PC-9 (cell line): ENCODE data around the gene STOX1. TPM values are rescaled to one million over a fixed set of nuclear protein-coding genes. Genes with fewer than 3 reads are reported as not detected.

Experiments
- BruUV-seq: library from RNA; stranded (reverse); fragments of 400-500 nt; replicated peaks from 2 replicates; lab custom pipeline; 2021; lab: Mats Ljungman, UMichigan
- CTCF ChIA-PET: fragments of 300-600 bp; sonication (Branson Sonifier 250); formaldehyde crosslinking; loops from one replicate; lab custom pipeline; 2022; ENCODE audit warnings: antibody characterized with exemption; lab: Charles Lee
- POLR2A ChIA-PET: fragments of 300-600 bp; sonication (Branson Sonifier 250); formaldehyde crosslinking; loops from one replicate; lab custom pipeline; 2022; ENCODE audit warnings: antibody characterized with exemption; ENCODE audit not compliant: unreplicated experiment; lab: Charles Lee
- DNase-seq, 2 experiments: peaks; one replicate each; pipeline versions ENCODE4 v3.0.0 to v3.0.0-alpha.2; 2015 to 2022; ENCODE audit warnings: mixed read lengths in 1 of 2
- H2AFZ ChIP-seq: fragments of 200-600 bp; sonication (generic); 2 replicates; pipeline ENCODE4 v1.8.1; 2017; ENCODE audit warnings: antibody characterized with exemption
- H3F3A ChIP-seq: fragments of 200-600 bp; sonication (generic); 2 replicates; pipeline ENCODE4 v1.8.1; 2017; ENCODE audit warnings: antibody characterized with exemption, mild to moderate bottlenecking, low read depth; ENCODE audit not compliant: insufficient read depth
- H3K27ac ChIP-seq: fragments of 200-600 bp; sonication (generic); 2 replicates; pipeline ENCODE4 v1.6.1; 2016; ENCODE audit warnings: mixed run types
- H3K27me3 ChIP-seq: fragments of 200-600 bp; sonication (generic); 2 replicates; pipeline ENCODE4 v1.6.1; 2016; ENCODE audit warnings: low read depth, mixed run types; ENCODE audit not compliant: insufficient read depth
- H3K36me3 ChIP-seq: fragments of 200-600 bp; sonication (generic); 2 replicates; pipeline ENCODE4 v1.6.1; 2016; ENCODE audit warnings: low read depth, mixed run types
- H3K4me1 ChIP-seq: fragments of 200-600 bp; sonication (generic); replicated peaks from 2 replicates; pipeline ENCODE4 v1.6.1; 2016; ENCODE audit warnings: mixed run types; ENCODE audit not compliant: insufficient read depth
- H3K4me2 ChIP-seq: fragments of 200-600 bp; sonication (generic); 2 replicates; pipeline ENCODE4 v1.6.1; 2017; ENCODE audit warnings: mixed run types
- H3K4me3 ChIP-seq: fragments of 200-600 bp; sonication (generic); 2 replicates; pipeline ENCODE4 v1.6.1; 2016; ENCODE audit warnings: mixed run types
- H3K79me2 ChIP-seq: fragments of 200-600 bp; sonication (generic); 2 replicates; pipeline ENCODE4 v1.6.1; 2017; ENCODE audit warnings: low read depth, mixed run types
- H3K9me2 ChIP-seq: fragments of 200-600 bp; sonication (generic); 2 replicates; pipeline ENCODE4 v1.8.1; 2017; ENCODE audit warnings: mild to moderate bottlenecking; ENCODE audit not compliant: insufficient read depth
- H3K9me3 ChIP-seq: fragments of 200-600 bp; sonication (generic); 2 replicates; pipeline ENCODE4 v1.8.1; 2016; ENCODE audit warnings: low read depth; ENCODE audit not compliant: insufficient read depth
- H4K20me1 ChIP-seq: fragments of 200-600 bp; sonication (generic); 2 replicates; pipeline ENCODE4 v1.8.1; 2017; ENCODE audit not compliant: insufficient read depth
- EZH2 ChIP-seq: fragments of 200-600 bp; sonication (generic); IDR thresholded peaks from 2 replicates; pipeline ENCODE4 v1.8.0; 2017; ENCODE audit warnings: antibody characterized with exemption, low read depth
- intact Hi-C: fragments of 100-400 bp; cut with micrococcal nuclease; formaldehyde crosslinking; loops from one replicate; pipeline ENCODE4 v1.10.0; 2022; ENCODE audit not compliant: unreplicated experiment
- total RNA-seq: library from RNA; stranded (reverse); gene quantifications from 2 replicates; pipeline ENCODE4 v1.2.3, GENCODE V29; 2021
- TF ChIP-seq, protein P1 (sequence below): fragments of 200-600 bp; sonication (generic); conservative IDR thresholded peaks from 2 replicates; pipeline ENCODE4 v1.6.1; 2017; ENCODE audit warnings: mixed run types, antibody characterized with exemption, mild to moderate bottlenecking, moderate library complexity

The STOX1 gene
- total RNA-seq, 1 experiment from 2014 or later, result 4.4 TPM

DNA sequence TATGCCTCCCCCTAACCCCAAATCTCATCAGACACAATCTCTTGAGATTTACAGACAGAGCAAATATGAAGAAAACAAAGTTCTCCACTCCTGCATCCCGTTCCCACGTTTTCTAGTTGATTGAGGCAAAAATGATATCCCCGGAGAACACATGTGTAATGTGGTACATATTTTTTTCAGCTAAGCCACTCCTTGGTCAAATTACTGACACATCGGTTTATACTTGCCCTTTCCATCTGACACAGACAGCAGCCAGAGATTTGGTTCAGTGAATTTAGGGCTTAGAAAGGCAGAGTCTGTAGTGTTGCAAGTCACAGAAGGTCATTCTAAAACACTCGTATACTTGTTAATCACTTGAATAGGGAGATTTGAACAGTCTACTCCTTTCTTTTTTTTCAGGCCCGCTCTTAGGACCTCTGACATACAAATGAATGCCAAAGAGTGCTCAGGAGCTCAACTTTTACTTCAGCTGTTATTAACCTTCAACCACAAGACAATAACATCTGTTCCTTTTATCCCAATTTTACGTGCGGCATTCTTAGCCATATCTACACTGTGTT lies 71.9 kb downstream of the STOX1 start:
- H3K4me2 ChIP-seq, result no peak overlapping the region
- H3K4me1 ChIP-seq, result peaks cover 18% of the 10 kb centered on the region
- CTCF ChIA-PET, result no interaction called here
- BruUV-seq, result no TSS peak
- no peaks in the 10 kb centered on the region for H3K27me3 ChIP-seq
- no peak overlapping the region for H3K27ac ChIP-seq
- no peaks in the 10 kb centered on the region; the same call in 1 of the 2 replicates for H3K36me3 ChIP-seq
- no peak for TF ChIP-seq EZH2
- TF ChIP-seq, protein P1, sequence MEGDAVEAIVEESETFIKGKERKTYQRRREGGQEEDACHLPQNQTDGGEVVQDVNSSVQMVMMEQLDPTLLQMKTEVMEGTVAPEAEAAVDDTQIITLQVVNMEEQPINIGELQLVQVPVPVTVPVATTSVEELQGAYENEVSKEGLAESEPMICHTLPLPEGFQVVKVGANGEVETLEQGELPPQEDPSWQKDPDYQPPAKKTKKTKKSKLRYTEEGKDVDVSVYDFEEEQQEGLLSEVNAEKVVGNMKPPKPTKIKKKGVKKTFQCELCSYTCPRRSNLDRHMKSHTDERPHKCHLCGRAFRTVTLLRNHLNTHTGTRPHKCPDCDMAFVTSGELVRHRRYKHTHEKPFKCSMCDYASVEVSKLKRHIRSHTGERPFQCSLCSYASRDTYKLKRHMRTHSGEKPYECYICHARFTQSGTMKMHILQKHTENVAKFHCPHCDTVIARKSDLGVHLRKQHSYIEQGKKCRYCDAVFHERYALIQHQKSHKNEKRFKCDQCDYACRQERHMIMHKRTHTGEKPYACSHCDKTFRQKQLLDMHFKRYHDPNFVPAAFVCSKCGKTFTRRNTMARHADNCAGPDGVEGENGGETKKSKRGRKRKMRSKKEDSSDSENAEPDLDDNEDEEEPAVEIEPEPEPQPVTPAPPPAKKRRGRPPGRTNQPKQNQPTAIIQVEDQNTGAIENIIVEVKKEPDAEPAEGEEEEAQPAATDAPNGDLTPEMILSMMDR, result no peak
- intact Hi-C loops, result loop anchor here (5.0 kb wide), 1 partner anchor 92 kb away; no protein-coding TSS in a partner anchor
- no peaks in the 10 kb centered on the region for H3F3A ChIP-seq
- no peak for DNase-seq
- no peak overlapping the region for H3K4me3 ChIP-seq
- peaks cover 29% of the 10 kb centered on the region for H3K79me2 ChIP-seq
- POLR2A ChIA-PET, result interaction anchor here (0.6 to 0.7 kb wide), 2 partner anchors 492 to 1013 kb away, joined by 4 to 21 read pairs; partner anchors contain the start of gene RUFY2
- H3K9me3 ChIP-seq, result no peaks in the 10 kb centered on the region
- H3K9me2 ChIP-seq, result no peaks in the 10 kb centered on the region
- no peak overlapping the region for H2AFZ ChIP-seq
- no peaks in the 10 kb centered on the region for H4K20me1 ChIP-seq

DNA sequence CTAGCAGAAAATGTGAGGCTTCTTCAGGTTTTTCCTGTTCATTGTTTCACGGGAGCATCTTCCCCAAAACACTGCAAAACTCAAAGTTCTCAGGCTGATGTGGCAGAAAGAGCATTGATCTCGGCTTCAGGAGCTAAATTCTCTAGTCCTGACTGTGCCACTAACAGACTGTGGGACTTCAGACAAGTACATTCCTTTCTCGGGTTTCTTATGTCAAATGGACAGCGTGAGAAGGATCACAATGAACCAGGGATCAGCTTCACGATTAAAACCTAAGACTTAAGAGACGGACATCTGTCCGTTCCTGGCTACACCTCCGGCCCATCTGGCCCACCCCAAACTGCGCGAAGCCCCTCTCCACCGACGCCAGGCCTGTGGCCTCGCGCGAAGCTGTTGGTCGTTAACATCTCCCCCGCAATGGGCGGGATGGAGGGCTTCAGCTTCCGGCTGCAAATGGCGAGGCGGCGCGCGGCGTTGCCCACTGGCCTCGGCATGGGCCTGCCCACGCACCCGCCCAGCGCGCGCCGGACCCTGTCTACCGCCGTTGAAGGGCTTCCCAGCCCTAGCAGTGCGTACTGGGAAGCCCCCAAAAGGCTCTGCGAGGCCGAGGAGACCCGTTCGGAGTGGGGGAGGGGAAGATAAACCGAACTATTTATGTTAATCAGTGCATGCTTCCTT lies 73.2 kb downstream of the STOX1 start:
- BruUV-seq, result TSS peak; percentile 96
- TF ChIP-seq EZH2, result no peak
- TF ChIP-seq, protein P1, result no peak
- peaks cover 18% of the 10 kb centered on the region for H3K4me1 ChIP-seq
- H3F3A ChIP-seq, result no peaks in the 10 kb centered on the region
- H4K20me1 ChIP-seq, result no peaks in the 10 kb centered on the region
- H3K4me3 ChIP-seq, result peak overlapping the region; percentile 75
- H3K79me2 ChIP-seq, result peaks cover 42% of the 10 kb centered on the region
- peak overlapping the region; percentile 80 for H3K27ac ChIP-seq
- peak overlapping the region; percentile 80 for H3K4me2 ChIP-seq
- no peaks in the 10 kb centered on the region; the same call in 1 of the 2 replicates for H3K36me3 ChIP-seq
- intact Hi-C loops, result loop anchor here (2.0 to 10.0 kb wide), 2 partner anchors 496 to 568 kb away; partner anchors contain the start of genes HNRNPH3, PBLD and RUFY2
- no peaks in the 10 kb centered on the region for H3K9me3 ChIP-seq
- H3K27me3 ChIP-seq, result no peaks in the 10 kb centered on the region
- no peaks in the 10 kb centered on the region for H3K9me2 ChIP-seq
- H2AFZ ChIP-seq, result peak overlapping the region; percentile 93
- POLR2A ChIA-PET, result interaction anchor here (0.5 to 0.6 kb wide), 3 partner anchors 360 to 686 kb away, joined by 3 to 6 read pairs (median 4); no protein-coding TSS in a partner anchor
- peak in 1 of 2 experiments; percentile 68 for DNase-seq
- CTCF ChIA-PET, result interaction anchor here (0.6 kb wide), 1 partner anchor 73 kb away, joined by 7 read pairs; the partner anchor contains the start of gene STOX1

DNA sequence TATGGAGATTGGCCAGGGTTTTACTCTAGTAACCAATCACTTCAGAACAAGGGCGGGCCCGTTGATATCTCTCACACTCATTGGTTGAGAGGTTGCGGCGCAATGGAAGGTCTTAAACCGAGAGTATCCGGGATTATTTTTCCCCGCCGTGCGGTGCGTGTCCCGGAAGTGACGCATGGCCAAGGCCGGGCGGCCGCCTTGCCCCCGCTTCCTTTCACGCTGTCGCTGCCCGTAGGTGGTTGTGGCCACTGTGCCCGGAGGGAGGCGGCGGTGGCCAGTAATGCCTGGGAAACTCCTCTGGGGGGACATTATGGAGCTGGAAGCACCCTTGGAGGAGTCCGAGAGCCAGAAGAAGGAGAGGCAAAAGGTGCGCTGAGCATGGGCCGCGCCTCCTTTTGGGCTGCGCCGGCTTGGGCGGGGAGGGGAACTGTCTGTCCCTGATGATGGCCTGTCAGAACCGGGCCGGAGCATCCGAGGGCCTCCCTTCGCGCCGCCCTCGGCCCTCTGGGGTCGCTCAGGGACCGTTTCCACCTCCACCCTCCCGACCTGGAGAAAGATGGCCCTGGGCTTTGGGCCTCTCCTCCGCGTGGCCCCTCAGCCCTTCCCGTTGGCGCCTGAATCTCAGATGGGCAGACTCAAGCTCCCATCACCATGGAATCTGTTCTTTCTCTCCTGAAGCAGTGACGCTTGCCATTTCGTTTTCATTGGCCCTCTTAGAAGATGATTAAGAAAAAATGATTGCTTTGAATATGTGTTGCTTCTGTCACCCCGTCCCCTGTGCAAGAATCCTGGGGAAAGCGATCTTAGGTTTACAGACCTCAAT lies 74.0 kb downstream of the STOX1 start, which contains the start of gene DDX50:
Gene DDX50 (plus strand): TSS at position 211 of the 823 bp plus-strand sequence. CDS start 70 bp downstream, at position 281.
- DNase-seq, result peak; percentile 97 to 99
- no peaks in the 10 kb centered on the region for H4K20me1 ChIP-seq
- no peaks in the 10 kb centered on the region for H3K9me2 ChIP-seq
- H3K27ac ChIP-seq, result peak within 1 kb of the TSS; percentile 80
- peak within 1 kb of the TSS; percentile 93 for H2AFZ ChIP-seq
- no peaks in the 10 kb centered on the region for H3K9me3 ChIP-seq
- peaks cover 48% of the 10 kb centered on the region for H3K79me2 ChIP-seq
- H3K4me3 ChIP-seq, result peak within 1 kb of the TSS; percentile 75
- H3F3A ChIP-seq, result no peaks in the 10 kb centered on the region
- TF ChIP-seq, protein P1, result no peak; the same call in 1 of the 2 replicates
- TF ChIP-seq EZH2, result no peak
- BruUV-seq, result TSS peak; percentile 86
- peaks cover 18% of the 10 kb centered on the region for H3K4me1 ChIP-seq
- H3K4me2 ChIP-seq, result peak within 1 kb of the TSS; percentile 90
- CTCF ChIA-PET, result interaction anchor here (0.6 kb wide), 1 partner anchor 74 kb away, joined by 7 read pairs; the partner anchor contains the start of gene STOX1
- intact Hi-C loops, result loop anchor here (2.0 to 10.0 kb wide), 2 partner anchors 497 to 569 kb away; partner anchors contain the start of genes HNRNPH3, PBLD and RUFY2
- H3K36me3 ChIP-seq, result peaks cover under 1% of the 10 kb centered on the region; the same call in 1 of the 2 replicates
- no peaks in the 10 kb centered on the region for H3K27me3 ChIP-seq
- POLR2A ChIA-PET, result interaction anchor here (0.6 kb wide), 1 partner anchor 434 kb away, joined by 5 read pairs; no protein-coding TSS in a partner anchor
